Measurements from ENCODE around the gene UBAC2.

GRCh38 chr13:99351772-99352171 lies 151.1 kb downstream of the UBAC2 start:
- TF ChIP-seq POLR2AphosphoS5 (IDR thresholded peaks at IDR 0.05; ENCODE audit: low read depth, low read length) (no peak), CTCF (IDR thresholded peaks at IDR 0.05; ENCODE audit: control extremely low read depth in 1 of 3, insufficient read depth in 1 of 3, low read depth in 1 of 3, low read length in 3 of 3) (no peak), POLR2A (IDR thresholded peaks at IDR 0.05; ENCODE audit: control extremely low read depth in 1 of 2, low read depth in 2 of 2, low read length in 2 of 2) (no peak), TAF1 (IDR thresholded peaks at IDR 0.05; ENCODE audit: low read depth, low read length) (no peak)
